ENCODE measurements around the gene TMOD3.

The TMOD3 gene

DNA sequence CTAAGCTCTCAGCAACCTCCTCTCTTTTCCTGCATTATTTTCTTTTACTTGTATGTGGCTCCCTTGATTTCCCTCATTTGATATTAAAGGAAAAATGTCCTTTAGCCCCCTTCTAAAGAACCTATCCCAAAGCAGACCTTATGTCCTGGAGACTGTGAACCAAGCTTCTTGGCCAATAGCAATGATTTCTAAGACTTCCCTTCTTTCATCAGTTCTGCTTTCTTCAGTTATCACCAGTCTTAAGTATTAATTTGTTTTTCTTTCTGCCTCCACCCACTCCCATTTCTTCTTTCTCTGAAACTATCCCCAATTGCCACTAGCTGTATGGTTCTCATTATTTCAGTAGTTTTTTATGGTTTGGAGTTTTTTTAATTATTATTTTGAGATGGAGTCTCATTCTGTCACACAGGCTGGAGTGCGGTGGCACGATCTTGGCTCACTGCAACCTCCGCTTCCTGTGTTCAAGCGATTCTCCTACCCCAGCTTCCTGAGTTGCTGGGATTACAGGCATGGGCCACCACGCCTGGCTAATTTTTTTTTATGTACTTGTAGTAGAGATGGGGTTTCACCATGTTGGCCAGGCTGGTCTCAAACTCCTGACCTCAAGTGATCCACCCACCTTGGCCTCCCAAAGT is 12.1 kb downstream of the TMOD3 start:
- H3K36me3 Mint-ChIP-seq, result peaks cover 4% of the 10 kb centered on the region
- H3K4me3 Mint-ChIP-seq, result no peak overlapping the region
- no peaks in the 10 kb centered on the region for H3K27me3 Mint-ChIP-seq
- peaks cover 52% of the 10 kb centered on the region for H3K4me1 Mint-ChIP-seq
- DNase-seq (ENCODE audit: low spot score in 2 of 2) (no peak), ATAC-seq (ENCODE audit: low read depth) (no peak)
- no peak overlapping the region for H3K27ac Mint-ChIP-seq
- no peaks in the 10 kb centered on the region for H3K9me3 Mint-ChIP-seq

DNA sequence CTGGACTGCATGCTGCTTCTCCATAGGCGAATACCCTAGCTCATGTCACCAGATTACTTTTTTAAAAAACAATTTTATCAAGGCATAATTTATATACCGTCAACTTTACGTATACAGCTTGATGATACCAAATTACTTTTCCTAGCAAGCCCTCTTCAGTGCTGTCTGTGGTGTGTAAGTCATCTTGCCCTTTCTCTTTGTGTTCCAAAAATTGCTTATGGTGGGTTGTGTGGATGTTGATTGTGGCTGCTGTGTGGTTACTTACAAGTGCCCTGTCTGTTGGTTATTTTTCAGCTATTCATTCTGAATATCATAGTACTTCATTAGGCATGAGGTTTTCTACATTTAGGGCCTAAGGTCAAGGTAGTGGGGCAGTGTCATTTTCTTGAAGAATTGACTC is 12.8 kb downstream of the TMOD3 start:
- Mint-ChIP-seq H3K9me3 (no peaks in the 10 kb centered on the region), H3K27ac (peak overlapping the region; percentile 71), H3K4me3 (no peak overlapping the region), H3K4me1 (peaks cover 49% of the 10 kb centered on the region), H3K36me3 (peaks cover 2% of the 10 kb centered on the region), H3K27me3 (no peaks in the 10 kb centered on the region)
- DNase-seq (ENCODE audit: low spot score in 2 of 2) (no peak), ATAC-seq (ENCODE audit: low read depth) (no peak)

DNA sequence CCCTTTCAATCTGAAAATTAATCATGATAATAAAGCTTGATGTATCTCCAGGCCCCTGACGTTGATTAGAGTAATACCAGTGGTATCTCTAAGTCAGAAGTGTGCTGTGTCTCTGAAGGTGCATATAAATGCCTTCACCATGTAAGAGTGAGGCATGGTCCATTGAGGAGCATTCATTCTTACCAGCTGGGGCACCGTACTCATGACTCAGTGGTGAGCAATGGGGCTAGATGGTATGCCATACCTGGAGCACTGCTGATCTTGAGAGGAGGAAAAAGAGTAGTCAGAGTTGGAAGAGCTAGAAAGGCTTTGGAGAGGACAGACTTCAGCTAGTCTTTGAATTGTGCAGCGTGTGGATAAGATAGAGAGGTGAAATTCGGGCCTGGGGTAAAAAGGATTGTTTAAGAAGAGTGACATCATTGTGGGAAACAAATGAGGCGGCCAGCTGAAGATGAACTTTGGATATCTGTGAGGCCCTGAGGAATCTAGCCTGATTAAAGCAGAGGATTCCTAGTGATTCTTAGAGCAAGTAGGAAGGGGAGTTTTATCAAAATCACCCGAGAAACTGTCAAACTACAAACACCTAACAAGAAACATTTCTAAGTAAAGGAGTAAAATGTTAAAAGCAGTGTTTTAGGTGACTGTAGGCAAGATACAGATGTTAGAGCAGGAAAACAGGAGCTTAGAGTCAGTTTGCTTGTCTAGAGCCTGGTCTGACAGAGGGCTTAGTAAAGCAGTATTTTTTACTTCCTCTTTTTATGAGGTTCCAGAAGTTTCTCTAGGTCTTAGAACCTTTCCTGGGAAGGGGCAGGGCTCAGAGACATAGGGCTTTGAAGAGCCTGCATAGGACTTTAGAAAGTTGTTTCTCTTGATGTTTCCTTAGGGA is 13.6 kb downstream of the TMOD3 start:
- peaks cover 41% of the 10 kb centered on the region for H3K4me1 Mint-ChIP-seq
- H3K27ac Mint-ChIP-seq, result peak overlapping the region; percentile 71
- no peaks in the 10 kb centered on the region for H3K27me3 Mint-ChIP-seq
- H3K36me3 Mint-ChIP-seq, result peaks cover 2% of the 10 kb centered on the region
- H3K9me3 Mint-ChIP-seq, result no peaks in the 10 kb centered on the region
- H3K4me3 Mint-ChIP-seq, result peak overlapping the region; percentile 11
- no peak for DNase-seq (ENCODE audit: low spot score in 2 of 2)
- peak; percentile 67 for ATAC-seq (ENCODE audit: low read depth)

DNA sequence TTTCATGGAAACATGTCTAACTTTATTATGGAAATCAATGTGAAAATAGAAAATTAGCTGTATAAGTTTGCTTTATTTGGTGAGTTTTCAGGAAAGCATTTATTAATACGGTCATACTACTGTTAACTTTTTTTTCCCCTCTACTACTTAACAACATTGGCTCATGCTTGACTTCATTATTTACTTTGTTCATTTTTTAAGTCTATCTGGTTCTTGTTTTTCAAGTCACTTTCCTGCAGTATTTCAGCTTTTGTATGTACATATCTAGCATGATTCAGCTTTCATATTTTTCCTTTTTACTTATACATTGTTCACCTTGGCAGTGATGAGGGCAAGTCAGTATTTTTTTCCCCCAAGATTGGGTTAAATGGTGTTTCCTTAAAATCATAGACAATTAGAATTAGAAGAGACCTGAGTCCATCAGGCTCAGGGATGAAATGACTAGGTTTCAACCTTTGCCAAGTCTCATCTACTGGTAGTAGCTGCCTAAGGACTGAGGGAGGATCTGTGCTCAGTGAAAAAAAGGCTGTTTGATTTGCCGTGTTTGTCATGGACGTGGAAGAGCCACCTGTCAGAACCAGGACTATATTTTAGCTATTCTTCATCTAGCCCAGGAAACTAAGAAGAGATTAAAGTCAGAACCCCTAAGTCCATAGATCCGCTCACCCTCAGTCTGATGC is 15.4 kb downstream of the TMOD3 start:
- H3K9me3 Mint-ChIP-seq, result no peaks in the 10 kb centered on the region
- peaks cover 9% of the 10 kb centered on the region for H3K36me3 Mint-ChIP-seq
- no peak overlapping the region for H3K4me3 Mint-ChIP-seq
- H3K27me3 Mint-ChIP-seq, result no peaks in the 10 kb centered on the region
- no peak for ATAC-seq (ENCODE audit: low read depth)
- peaks cover 40% of the 10 kb centered on the region for H3K4me1 Mint-ChIP-seq
- no peak for DNase-seq (ENCODE audit: low spot score in 2 of 2)
- no peak overlapping the region for H3K27ac Mint-ChIP-seq

DNA sequence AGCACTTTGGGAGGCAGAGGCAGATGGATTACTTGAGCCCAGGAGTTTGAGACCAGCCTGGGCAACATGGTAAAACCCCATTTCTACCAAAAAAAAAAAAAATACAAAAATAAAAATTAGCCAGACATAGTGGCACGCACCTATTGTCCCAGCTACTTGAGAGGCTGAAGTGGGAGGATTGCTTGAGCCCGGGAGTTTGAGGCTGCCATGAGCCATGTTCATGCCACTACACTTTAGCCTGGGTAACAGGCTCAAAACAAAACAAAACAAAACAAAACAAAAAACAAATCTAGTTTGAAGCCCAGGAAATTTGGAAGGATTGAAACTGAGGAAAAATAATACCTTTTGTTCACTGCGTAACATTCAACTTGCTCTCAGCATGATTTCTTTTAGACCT is 16.6 kb downstream of the TMOD3 start:
- ATAC-seq (ENCODE audit: low read depth) (no peak), DNase-seq (ENCODE audit: low spot score in 2 of 2) (no peak)
- H3K4me3 Mint-ChIP-seq, result no peak overlapping the region
- peaks cover 9% of the 10 kb centered on the region for H3K36me3 Mint-ChIP-seq
- H3K4me1 Mint-ChIP-seq, result peaks cover 45% of the 10 kb centered on the region
- no peaks in the 10 kb centered on the region for H3K9me3 Mint-ChIP-seq
- H3K27ac Mint-ChIP-seq, result no peak overlapping the region
- no peaks in the 10 kb centered on the region for H3K27me3 Mint-ChIP-seq

DNA sequence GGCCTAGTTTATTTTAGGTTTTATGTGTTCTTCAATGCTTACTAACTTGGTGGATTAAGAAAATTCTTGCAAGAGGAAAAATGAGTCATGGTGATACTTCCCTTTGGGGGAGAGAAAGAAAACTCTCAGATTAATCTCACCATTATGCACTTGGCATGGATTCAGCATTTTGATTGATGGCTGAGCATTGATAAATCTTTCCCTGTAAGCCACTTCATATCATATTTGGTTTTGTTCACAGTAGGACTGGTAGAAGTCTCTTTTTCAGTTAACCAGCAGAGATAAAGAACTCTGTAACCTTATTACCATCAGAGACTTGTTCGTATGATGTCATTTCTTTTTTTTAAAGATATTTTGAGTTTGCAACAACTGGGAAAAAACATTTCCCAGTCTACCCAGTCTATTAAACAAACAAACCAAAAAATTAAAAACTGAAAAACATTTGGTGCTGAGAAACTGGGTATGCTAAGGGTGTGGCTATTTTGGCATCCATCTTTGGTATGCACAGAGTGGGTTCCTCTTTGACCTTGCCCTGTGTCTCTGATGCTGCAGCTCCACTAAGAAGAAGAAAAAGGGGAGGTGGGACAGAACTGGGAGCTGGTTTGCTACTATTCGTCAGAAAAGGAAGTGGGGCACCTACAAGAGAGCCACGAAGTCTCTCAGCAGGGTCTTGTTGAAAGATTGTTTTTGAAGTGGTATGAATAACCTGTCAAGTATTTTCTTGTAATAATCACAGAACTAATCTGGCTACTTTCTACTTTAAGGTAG is 17.2 kb downstream of the TMOD3 start:
- DNase-seq (ENCODE audit: low spot score in 2 of 2), result no peak
- Mint-ChIP-seq H3K27me3 (no peaks in the 10 kb centered on the region), H3K36me3 (peaks cover 6% of the 10 kb centered on the region), H3K9me3 (no peaks in the 10 kb centered on the region), H3K4me3 (no peak overlapping the region), H3K27ac (no peak overlapping the region), H3K4me1 (peaks cover 43% of the 10 kb centered on the region)
- no peak for ATAC-seq (ENCODE audit: low read depth)

DNA sequence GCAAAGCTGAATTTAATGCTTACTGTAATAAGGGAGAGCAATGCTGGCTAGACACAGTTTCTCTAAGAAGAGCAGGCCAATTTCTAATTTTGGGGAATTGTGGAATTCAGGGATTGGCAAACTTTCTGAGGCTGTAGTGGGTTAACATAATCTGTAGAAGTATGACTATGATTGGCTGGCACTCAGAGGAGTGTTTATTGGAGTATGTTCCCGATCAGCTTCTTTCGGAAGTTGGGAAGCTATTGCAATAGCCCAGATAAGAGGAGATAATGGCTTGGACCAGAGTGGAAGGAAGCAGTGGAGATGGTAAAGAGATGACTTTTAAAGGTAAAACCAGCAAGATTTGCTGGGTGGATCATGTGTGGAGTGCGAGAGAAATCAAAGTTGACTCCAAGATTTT is 19.4 kb downstream of the TMOD3 start:
- Mint-ChIP-seq H3K27me3 (no peaks in the 10 kb centered on the region), H3K27ac (no peak overlapping the region), H3K4me1 (peaks cover 41% of the 10 kb centered on the region), H3K36me3 (peaks cover 6% of the 10 kb centered on the region), H3K9me3 (no peaks in the 10 kb centered on the region), H3K4me3 (no peak overlapping the region)
- DNase-seq (ENCODE audit: low spot score in 2 of 2) (no peak), ATAC-seq (ENCODE audit: low read depth) (no peak)

DNA sequence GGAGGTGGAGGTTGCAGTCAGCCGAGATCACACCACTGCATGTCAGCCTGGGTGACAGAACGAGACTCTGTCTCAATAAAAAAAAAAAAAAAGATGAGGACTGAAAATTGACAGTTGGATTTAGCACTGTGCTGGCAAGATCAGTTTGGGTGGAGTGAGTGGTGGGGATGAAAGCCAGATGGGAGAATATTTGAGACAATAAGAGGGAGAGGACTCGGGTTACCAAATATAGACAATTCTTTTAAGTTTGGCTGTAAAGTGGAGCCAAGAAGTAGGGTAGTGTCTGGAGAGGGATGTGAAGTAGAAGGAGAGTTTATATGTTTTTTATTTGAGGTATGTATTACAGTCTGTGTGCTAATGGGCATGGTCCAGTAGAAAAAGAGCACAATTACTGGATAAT is 20.4 kb downstream of the TMOD3 start:
- Mint-ChIP-seq H3K9me3 (no peaks in the 10 kb centered on the region), H3K4me3 (no peak overlapping the region), H3K27ac (no peak overlapping the region), H3K4me1 (peaks cover 43% of the 10 kb centered on the region), H3K36me3 (peaks cover 6% of the 10 kb centered on the region), H3K27me3 (no peaks in the 10 kb centered on the region)
- DNase-seq (ENCODE audit: low spot score in 2 of 2) (no peak), ATAC-seq (ENCODE audit: low read depth) (no peak)

DNA sequence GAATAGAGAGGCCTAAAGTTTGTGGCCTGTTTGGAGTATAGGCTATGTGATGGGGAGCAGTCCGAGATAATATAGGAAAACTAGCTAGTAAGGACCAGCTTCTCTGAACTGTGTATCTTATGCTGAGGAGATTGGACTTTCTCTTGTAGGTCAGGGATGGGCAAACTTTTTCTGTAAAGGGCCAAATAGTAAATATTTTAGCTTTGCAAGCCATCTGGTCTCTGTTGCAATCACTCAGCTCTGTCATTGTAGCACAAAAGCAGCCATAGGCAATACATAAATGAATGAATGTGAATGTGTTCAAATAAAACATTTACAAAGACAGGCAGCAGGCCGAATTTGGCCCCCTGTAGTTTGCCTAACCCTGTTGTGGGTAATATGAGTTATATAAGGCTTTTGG is 24.5 kb downstream of the TMOD3 start:
- peaks cover 50% of the 10 kb centered on the region for H3K4me1 Mint-ChIP-seq
- H3K9me3 Mint-ChIP-seq, result no peaks in the 10 kb centered on the region
- no peaks in the 10 kb centered on the region for H3K27me3 Mint-ChIP-seq
- H3K36me3 Mint-ChIP-seq, result peaks cover 4% of the 10 kb centered on the region
- no peak overlapping the region for H3K27ac Mint-ChIP-seq
- no peak overlapping the region for H3K4me3 Mint-ChIP-seq
- DNase-seq (ENCODE audit: low spot score in 2 of 2), result no peak
- ATAC-seq (ENCODE audit: low read depth), result no peak

DNA sequence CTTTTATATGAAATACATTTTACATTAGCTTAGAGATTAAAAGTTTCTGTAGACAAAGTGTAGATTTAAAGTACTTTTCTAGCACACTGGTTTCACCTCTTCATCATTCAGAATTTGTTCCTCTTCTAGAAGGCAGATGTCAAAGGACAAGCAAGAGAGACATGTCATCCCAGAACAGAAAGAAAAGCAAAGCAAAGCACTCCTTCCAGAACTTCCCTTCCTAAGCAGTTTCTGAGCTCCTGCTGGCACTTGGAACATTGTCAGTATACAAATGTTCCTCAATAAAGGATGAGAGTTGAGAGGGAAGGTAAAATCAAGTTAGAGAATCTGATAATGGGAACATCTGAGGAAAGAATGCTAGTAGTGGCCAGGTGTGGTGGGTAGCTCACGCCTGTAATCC is 26.2 kb downstream of the TMOD3 start:
- DNase-seq (ENCODE audit: low spot score in 2 of 2) (no peak), ATAC-seq (ENCODE audit: low read depth) (no peak)
- Mint-ChIP-seq H3K4me1 (peaks cover 40% of the 10 kb centered on the region), H3K27me3 (no peaks in the 10 kb centered on the region), H3K9me3 (no peaks in the 10 kb centered on the region), H3K27ac (no peak overlapping the region), H3K4me3 (no peak overlapping the region), H3K36me3 (peaks cover 11% of the 10 kb centered on the region)

DNA sequence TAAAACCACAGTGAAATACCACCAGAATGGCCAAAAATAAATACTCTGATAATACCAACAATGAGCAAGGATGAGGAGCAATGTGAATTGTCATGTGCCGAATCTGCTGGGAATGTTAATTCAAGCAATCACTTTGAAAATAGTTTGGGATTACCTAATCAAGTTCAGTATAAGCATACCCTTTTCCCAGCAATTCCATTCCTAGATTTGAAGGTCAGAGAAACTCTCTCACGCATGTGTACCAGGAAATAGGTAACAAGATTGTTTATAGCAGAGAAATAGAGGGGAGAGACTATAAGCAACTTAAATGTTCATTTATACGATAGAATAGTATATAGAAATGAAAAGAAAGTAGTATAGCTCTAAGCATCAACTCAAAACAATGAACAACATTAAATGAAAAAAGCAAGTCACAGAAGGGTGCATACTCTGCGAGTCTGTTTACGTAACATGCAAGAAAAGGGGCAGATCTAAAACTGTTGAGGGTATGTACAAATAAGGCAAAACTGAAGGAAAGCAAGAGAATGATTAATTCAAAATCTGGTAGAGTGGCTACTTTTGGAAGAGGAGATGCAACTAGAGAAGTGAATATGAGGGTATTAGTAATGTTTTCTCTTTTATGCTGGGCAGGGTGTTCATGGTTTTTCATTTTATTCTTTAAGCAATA is 27.4 kb downstream of the TMOD3 start:
- peaks cover 37% of the 10 kb centered on the region for H3K4me1 Mint-ChIP-seq
- H3K9me3 Mint-ChIP-seq, result no peaks in the 10 kb centered on the region
- no peak overlapping the region for H3K4me3 Mint-ChIP-seq
- no peak overlapping the region for H3K27ac Mint-ChIP-seq
- H3K36me3 Mint-ChIP-seq, result peaks cover 15% of the 10 kb centered on the region
- DNase-seq (ENCODE audit: low spot score in 2 of 2) (no peak), ATAC-seq (ENCODE audit: low read depth) (no peak)
- H3K27me3 Mint-ChIP-seq, result no peaks in the 10 kb centered on the region

DNA sequence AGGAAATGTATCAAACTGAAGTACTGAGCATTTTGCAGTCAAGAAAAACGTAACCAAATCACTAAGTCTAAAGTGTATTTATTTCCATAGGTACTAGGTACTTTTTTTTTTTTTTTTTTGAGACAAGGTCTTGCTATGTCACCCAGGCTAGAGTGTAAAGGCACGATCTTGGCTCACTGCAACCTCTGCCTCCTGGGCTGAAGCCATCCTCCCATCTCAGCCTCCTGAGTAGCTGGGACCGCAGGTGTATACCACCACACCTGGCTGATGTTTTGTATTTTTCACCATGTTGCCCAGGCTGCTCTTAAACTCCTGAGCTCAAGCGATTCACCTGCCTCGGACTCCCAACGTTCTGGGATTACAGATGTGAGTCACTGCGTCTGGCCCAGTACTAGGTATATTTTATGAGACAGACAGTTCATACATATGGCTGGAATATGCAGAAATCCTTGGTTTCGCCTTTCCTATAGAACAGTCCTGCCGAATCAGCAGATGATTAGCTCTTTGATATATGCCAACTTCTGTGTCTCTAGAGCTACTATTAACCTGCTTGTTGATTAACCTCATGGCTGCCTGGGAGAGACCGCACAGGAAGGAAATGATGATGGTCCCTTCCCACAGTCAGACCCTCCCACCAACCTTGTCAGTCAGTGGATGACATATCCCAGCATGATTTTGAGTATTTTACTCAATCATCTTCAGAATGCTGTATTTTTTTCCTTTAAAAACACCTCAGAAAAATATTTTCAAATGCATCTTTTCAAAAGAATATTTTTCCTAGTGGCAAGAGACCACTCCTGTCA is 32.3 kb downstream of the TMOD3 start:
- no peak for DNase-seq (ENCODE audit: low spot score in 2 of 2)

DNA sequence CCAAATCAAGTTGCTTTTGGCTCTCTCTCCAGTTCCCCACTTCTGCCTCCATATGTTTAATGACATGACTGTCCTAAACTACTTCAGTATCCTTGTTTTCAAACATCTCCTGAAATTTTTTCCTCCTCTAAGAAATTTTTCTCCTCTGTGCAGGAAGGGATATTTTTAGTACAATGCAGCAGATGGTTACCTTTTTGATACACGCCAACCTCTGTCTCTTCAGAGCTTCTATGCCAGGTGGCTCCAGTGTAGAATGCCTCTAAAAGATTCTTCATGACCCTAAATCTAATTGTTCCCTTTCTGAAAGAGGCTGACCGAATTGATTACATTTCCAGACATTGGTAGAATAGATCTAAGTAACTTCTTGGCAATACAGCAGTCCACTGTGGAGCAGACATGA is 33.7 kb downstream of the TMOD3 start:
- Mint-ChIP-seq H3K27ac (no peak overlapping the region), H3K4me1 (peaks cover 13% of the 10 kb centered on the region), H3K36me3 (peaks cover 42% of the 10 kb centered on the region), H3K9me3 (no peaks in the 10 kb centered on the region), H3K4me3 (no peak overlapping the region), H3K27me3 (no peaks in the 10 kb centered on the region)
- ATAC-seq (ENCODE audit: low read depth), result no peak
- DNase-seq (ENCODE audit: low spot score in 2 of 2), result no peak

More for the DNA sequence above, 32.3 kb downstream of the TMOD3 start:
- no peak overlapping the region for H3K4me3 Mint-ChIP-seq
- H3K4me1 Mint-ChIP-seq, result peaks cover 16% of the 10 kb centered on the region
- no peaks in the 10 kb centered on the region for H3K9me3 Mint-ChIP-seq
- no peak for ATAC-seq (ENCODE audit: low read depth)
- peaks cover 34% of the 10 kb centered on the region for H3K36me3 Mint-ChIP-seq
- H3K27ac Mint-ChIP-seq, result peak overlapping the region; percentile 35
- H3K27me3 Mint-ChIP-seq, result no peaks in the 10 kb centered on the region

Measured in memory B cell (primary cell).